KBM-7 (cell line): Measurements from ENCODE around the gene DNAH2.

Experiments used
- DNase-seq: peaks from one replicate; pipeline ENCODE4 v3.0.0-alpha.2; 2015
- in situ Hi-C: fragments of 300-500 bp; cut with MboI; formaldehyde crosslinking; loops from 2 replicates; pipeline ENCODE4 v1.14.3; 2020; ENCODE audit warnings: low sequenced_read_pairs, low pct_unique_long_range_greater_than_20kb, mixed read lengths

The DNAH2 gene

GRCh38 chr17:7763919-7764318 is 46.4 kb downstream of the DNAH2 start:
- DNase-seq = no peak
- in situ Hi-C loops = no loop called here

GRCh38 chr17:7767004-7767403 is 49.5 kb downstream of the DNAH2 start:
- in situ Hi-C loops = no loop called here
- DNase-seq = no peak

GRCh38 chr17:7767405-7768021 is 50.0 kb downstream of the DNAH2 start:
- in situ Hi-C loops = no loop called here

GRCh38 chr17:7769854-7770253 is 52.3 kb downstream of the DNAH2 start:
- in situ Hi-C loops = no loop called here
- DNase-seq = no peak

More at GRCh38 chr17:7767405-7768021, 50.0 kb downstream of the DNAH2 start:
- no peak for DNase-seq

GRCh38 chr17:7774055-7774521 is 56.5 kb downstream of the DNAH2 start:
- no peak for DNase-seq
- in situ Hi-C loops = no loop called here

GRCh38 chr17:7775051-7775450 is 57.5 kb downstream of the DNAH2 start:
- in situ Hi-C loops = no loop called here
- peak; percentile 34 for DNase-seq

GRCh38 chr17:7777017-7777416 is 59.5 kb downstream of the DNAH2 start:
- DNase-seq = no peak
- in situ Hi-C loops = no loop called here

- no peak for DNase-seq
- in situ Hi-C loops = no loop called here
Observed at GRCh38 chr17:7780736-7781135, 63.2 kb downstream of the DNAH2 start.

GRCh38 chr17:7781429-7781828 is 63.9 kb downstream of the DNAH2 start:
- in situ Hi-C loops = no loop called here
- DNase-seq = no peak

- in situ Hi-C loops = no loop called here
- no peak for DNase-seq
Observed at GRCh38 chr17:7782240-7782639, 64.7 kb downstream of the DNAH2 start.

GRCh38 chr17:7786866-7787265 is 69.3 kb downstream of the DNAH2 start:
- in situ Hi-C loops = no loop called here
- DNase-seq = no peak

GRCh38 chr17:7789131-7789530 is 71.6 kb downstream of the DNAH2 start:
- DNase-seq = no peak
- in situ Hi-C loops = no loop called here

GRCh38 chr17:7790150-7790549 is 72.6 kb downstream of the DNAH2 start:
- in situ Hi-C loops = no loop called here

GRCh38 chr17:7792611-7793010 is 75.1 kb downstream of the DNAH2 start:
- in situ Hi-C loops = no loop called here
- no peak for DNase-seq

More at GRCh38 chr17:7790150-7790549, 72.6 kb downstream of the DNAH2 start:
- DNase-seq = no peak

GRCh38 chr17:7794075-7794663 is 76.6 kb downstream of the DNAH2 start:
- no peak for DNase-seq
- in situ Hi-C loops = no loop called here

GRCh38 chr17:7797976-7798375 is 80.4 kb downstream of the DNAH2 start:
- in situ Hi-C loops = no loop called here
- DNase-seq = no peak

GRCh38 chr17:7798839-7799238 is 81.3 kb downstream of the DNAH2 start:
- DNase-seq = no peak
- in situ Hi-C loops = no loop called here

GRCh38 chr17:7803981-7804380 is 86.4 kb downstream of the DNAH2 start:
- no peak for DNase-seq
- in situ Hi-C loops = no loop called here

GRCh38 chr17:7806587-7806986 is 89.0 kb downstream of the DNAH2 start:
- in situ Hi-C loops = no loop called here
- peak; percentile 8 for DNase-seq

GRCh38 chr17:7807206-7807605 is 89.7 kb downstream of the DNAH2 start:
- no peak for DNase-seq

More at GRCh38 chr17:7807206-7807605, 89.7 kb downstream of the DNAH2 start:
- in situ Hi-C loops = no loop called here
